Measurements from ENCODE around the gene COX8A. TPM values are rescaled to one million over a fixed set of nuclear protein-coding genes. Genes with fewer than 3 reads are reported as not detected.

COX8A gene
- total RNA-seq, 1 donor from 2014 or later: 86.0 TPM

DNA sequence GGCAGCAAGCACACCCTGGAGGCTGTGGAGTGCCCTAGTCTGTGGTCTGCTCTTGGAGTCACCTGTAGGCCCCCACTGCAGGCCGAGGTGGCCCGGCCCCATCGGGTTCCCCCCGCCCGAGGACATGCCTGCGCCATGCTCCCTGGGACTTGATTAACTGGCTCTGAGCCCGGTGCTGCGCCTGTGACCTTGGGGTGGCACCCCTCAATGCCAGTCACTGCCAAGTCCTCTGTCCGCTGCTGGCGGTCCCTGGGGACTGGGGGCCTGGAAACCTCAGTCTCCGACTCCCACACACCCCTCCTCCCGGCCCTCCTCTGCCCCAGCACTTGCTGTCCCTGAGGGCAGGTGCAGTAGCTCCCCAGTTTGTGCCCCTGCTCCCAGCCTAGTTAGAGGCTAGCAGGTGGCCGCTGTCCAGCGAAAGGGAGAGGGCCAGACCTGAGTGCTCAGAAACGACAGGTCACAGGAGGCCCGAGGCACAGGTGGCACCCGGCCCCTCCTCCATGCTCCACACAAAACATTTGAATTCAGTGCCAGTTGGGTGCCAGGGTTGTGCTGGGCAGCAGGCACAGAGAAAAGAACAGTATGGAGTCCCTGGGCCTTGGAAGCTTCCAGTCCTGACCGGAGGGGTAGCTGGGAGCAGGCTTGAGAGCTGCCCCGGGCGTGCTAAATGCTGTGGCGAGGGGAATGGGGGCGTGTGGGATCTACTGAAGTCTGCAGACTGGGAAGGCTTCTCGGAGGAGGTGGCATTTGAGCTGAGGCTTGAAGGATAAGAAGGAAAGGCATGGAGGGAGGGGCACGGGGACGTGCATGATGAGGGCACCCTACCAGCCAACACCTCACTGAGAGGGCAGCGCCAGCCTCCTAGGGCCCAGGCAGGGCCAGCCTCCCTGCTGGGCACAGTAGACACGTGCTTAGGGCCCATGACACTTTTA lies 45.0 kb downstream of the COX8A start:
- Histone ChIP-seq H3K4me3 (no peak overlapping the region), H3K79me2 (ENCODE audit: low read depth) (no peaks in the 10 kb centered on the region), H3K9ac (no peak overlapping the region), H2AFZ (replicated peaks) (no peak overlapping the region), H3K36me3 (no peaks in the 10 kb centered on the region), H3K4me2 (no peak overlapping the region), H3K4me1 (peaks cover 7% of the 10 kb centered on the region), H3K27me3 (peaks cover 5% of the 10 kb centered on the region), H3K9me3 (ENCODE audit: low read depth) (no peaks in the 10 kb centered on the region), H3F3A (ENCODE audit: low read depth) (peaks cover 8% of the 10 kb centered on the region), H3K27ac (no peak overlapping the region), H4K20me1 (ENCODE audit: low read depth) (peaks cover 17% of the 10 kb centered on the region)
- TF ChIP-seq, protein P1, sequence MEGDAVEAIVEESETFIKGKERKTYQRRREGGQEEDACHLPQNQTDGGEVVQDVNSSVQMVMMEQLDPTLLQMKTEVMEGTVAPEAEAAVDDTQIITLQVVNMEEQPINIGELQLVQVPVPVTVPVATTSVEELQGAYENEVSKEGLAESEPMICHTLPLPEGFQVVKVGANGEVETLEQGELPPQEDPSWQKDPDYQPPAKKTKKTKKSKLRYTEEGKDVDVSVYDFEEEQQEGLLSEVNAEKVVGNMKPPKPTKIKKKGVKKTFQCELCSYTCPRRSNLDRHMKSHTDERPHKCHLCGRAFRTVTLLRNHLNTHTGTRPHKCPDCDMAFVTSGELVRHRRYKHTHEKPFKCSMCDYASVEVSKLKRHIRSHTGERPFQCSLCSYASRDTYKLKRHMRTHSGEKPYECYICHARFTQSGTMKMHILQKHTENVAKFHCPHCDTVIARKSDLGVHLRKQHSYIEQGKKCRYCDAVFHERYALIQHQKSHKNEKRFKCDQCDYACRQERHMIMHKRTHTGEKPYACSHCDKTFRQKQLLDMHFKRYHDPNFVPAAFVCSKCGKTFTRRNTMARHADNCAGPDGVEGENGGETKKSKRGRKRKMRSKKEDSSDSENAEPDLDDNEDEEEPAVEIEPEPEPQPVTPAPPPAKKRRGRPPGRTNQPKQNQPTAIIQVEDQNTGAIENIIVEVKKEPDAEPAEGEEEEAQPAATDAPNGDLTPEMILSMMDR (IDR thresholded peaks at IDR 0.05): no peak
- TF ChIP-seq EZH2phosphoT487 (IDR thresholded peaks at IDR 0.05) (no peak), EZH2 (IDR thresholded peaks at IDR 0.05) (no peak)
- Mint-ChIP-seq H3K27ac (peak overlapping the region; percentile 72), H3K27me3 (ENCODE audit: insufficient read depth, low read depth) (peaks cover 8% of the 10 kb centered on the region), H3K4me3 (no peak overlapping the region), H3K36me3 (no peaks in the 10 kb centered on the region), H3K4me1 (peaks cover 54% of the 10 kb centered on the region), H3K9me3 (no peaks in the 10 kb centered on the region)
- no peak for DNase-seq (ENCODE audit: low spot score)

DNA sequence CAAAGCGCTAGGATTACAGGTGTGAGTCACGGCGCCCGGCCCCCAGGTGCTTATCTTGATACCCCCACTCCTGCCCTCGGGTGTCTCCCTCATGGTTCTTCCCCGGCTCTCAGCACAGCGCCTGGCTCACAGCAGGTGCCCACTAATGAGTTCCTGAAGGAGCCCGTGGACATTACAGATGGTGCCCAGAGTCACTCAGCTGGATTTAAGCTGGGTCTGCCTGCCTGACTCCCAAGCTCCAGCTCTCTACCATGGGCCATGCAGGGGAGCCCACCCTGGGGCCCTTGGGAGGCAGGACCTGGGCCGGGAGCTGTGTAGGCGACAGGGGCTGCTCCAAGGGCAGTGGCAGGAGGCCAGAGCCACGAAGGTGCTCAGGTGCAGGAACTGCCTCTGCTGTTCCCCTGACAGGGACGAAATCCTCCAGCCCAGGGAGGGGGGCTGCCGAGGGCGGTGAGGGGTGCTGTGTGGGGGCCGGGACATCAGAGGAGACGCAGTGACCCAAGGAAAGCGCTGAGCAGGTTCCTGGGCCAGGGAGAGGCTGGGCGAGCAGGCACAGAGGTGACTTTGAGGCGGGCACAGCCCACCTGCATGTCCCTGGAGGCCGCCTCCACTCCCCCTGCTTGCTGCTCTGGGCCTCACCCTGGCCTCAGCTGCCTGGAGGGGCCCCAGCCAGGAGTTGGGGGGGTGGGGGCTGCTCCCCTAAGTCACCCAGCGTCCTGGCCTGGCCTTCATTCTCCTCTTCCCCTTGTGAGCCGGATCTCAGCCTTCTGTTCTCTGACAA lies 46.7 kb downstream of the COX8A start:
- peaks cover 13% of the 10 kb centered on the region for H3F3A ChIP-seq (ENCODE audit: low read depth)
- no peak overlapping the region for H2AFZ ChIP-seq (replicated peaks)
- H3K36me3 ChIP-seq: no peaks in the 10 kb centered on the region
- Mint-ChIP-seq H3K36me3 (no peaks in the 10 kb centered on the region), H3K27ac (peak overlapping the region; percentile 89), H3K4me1 (peaks cover 54% of the 10 kb centered on the region), H3K9me3 (no peaks in the 10 kb centered on the region), H3K27me3 (ENCODE audit: insufficient read depth, low read depth) (peaks cover 7% of the 10 kb centered on the region), H3K4me3 (no peak overlapping the region)
- peaks cover 5% of the 10 kb centered on the region for H3K27me3 ChIP-seq
- H3K9me3 ChIP-seq (ENCODE audit: low read depth): no peaks in the 10 kb centered on the region
- TF ChIP-seq, protein P1 (IDR thresholded peaks at IDR 0.05): no peak
- no peak for TF ChIP-seq EZH2 (IDR thresholded peaks at IDR 0.05)
- TF ChIP-seq EZH2phosphoT487 (IDR thresholded peaks at IDR 0.05): no peak
- no peak overlapping the region for H3K4me3 ChIP-seq
- H3K27ac ChIP-seq: no peak overlapping the region
- no peak overlapping the region for H3K4me2 ChIP-seq
- H3K9ac ChIP-seq: no peak overlapping the region
- no peak for DNase-seq (ENCODE audit: low spot score)
- H3K79me2 ChIP-seq (ENCODE audit: low read depth): no peaks in the 10 kb centered on the region
- H4K20me1 ChIP-seq (ENCODE audit: low read depth): peaks cover 14% of the 10 kb centered on the region
- peaks cover 14% of the 10 kb centered on the region for H3K4me1 ChIP-seq

DNA sequence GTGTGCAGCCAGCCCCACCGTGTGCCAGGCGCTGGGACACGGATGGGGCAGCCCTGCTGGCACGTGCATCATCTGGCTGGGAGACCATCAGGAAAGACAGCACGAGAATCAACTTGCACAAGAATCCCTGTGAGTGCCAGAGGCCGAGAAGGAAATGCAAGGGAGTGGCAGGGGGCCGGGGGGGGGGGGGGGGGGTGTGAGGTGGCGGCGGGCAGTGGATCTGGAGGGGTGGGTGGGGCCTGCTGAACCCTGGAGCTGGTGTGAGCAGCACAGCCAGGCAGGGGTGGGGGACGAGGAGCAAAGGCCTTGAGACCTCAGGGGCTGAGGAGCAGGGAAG lies 47.3 kb downstream of the COX8A start:
- Mint-ChIP-seq H3K36me3 (no peaks in the 10 kb centered on the region), H3K9me3 (no peaks in the 10 kb centered on the region), H3K27ac (peak overlapping the region; percentile 89), H3K4me3 (no peak overlapping the region), H3K4me1 (peaks cover 55% of the 10 kb centered on the region), H3K27me3 (ENCODE audit: insufficient read depth, low read depth) (peaks cover 7% of the 10 kb centered on the region)
- H3K9ac ChIP-seq: no peak overlapping the region
- H3F3A ChIP-seq (ENCODE audit: low read depth): peaks cover 13% of the 10 kb centered on the region
- no peak overlapping the region for H2AFZ ChIP-seq (replicated peaks)
- peaks cover 5% of the 10 kb centered on the region for H3K27me3 ChIP-seq
- H3K9me3 ChIP-seq (ENCODE audit: low read depth): no peaks in the 10 kb centered on the region
- no peak overlapping the region for H3K4me2 ChIP-seq
- TF ChIP-seq, protein P1 (IDR thresholded peaks at IDR 0.05): no peak
- TF ChIP-seq EZH2 (IDR thresholded peaks at IDR 0.05) (no peak), EZH2phosphoT487 (IDR thresholded peaks at IDR 0.05) (no peak)
- no peaks in the 10 kb centered on the region for H3K36me3 ChIP-seq
- H3K4me3 ChIP-seq: no peak overlapping the region
- peaks cover 10% of the 10 kb centered on the region for H4K20me1 ChIP-seq (ENCODE audit: low read depth)
- peak; percentile 26 for DNase-seq (ENCODE audit: low spot score)
- no peak overlapping the region for H3K27ac ChIP-seq
- H3K79me2 ChIP-seq (ENCODE audit: low read depth): no peaks in the 10 kb centered on the region
- H3K4me1 ChIP-seq: peaks cover 14% of the 10 kb centered on the region

All from neural progenitor cell (in vitro differentiated cells).